HG02885 (cell line): ENCODE measurements around the gene GPX4.

ENCODE experiments used
- ATAC-seq: cut with Tn5 transposase; IDR thresholded peaks from one replicate; pipeline ENCODE4 v1.9.1; 2021; ENCODE audit warnings: mild to moderate bottlenecking; ENCODE audit not compliant: unreplicated experiment, poor library complexity

The GPX4 gene

GRCh38 chr19:1145635-1146411, 42.0 kb downstream of the GPX4 start:
- ATAC-seq: no peak

GRCh38 chr19:1146412-1146699, 42.6 kb downstream of the GPX4 start:
- ATAC-seq: no peak

GRCh38 chr19:1146858-1147780, 43.3 kb downstream of the GPX4 start:
- ATAC-seq: no peak

GRCh38 chr19:1147934-1148549, 44.2 kb downstream of the GPX4 start:
- no peak for ATAC-seq

GRCh38 chr19:1149259-1150045, 45.7 kb downstream of the GPX4 start:
- no peak for ATAC-seq

- no peak for ATAC-seq
Observed at GRCh38 chr19:1150333-1151036, 46.7 kb downstream of the GPX4 start.

- no peak for ATAC-seq
Observed at GRCh38 chr19:1151037-1151724, 47.4 kb downstream of the GPX4 start.

GRCh38 chr19:1151917-1152587, 48.3 kb downstream of the GPX4 start:
- no peak for ATAC-seq

- no peak for ATAC-seq
Observed at GRCh38 chr19:1153891-1154730, 50.3 kb downstream of the GPX4 start.

- no peak for ATAC-seq
Observed at GRCh38 chr19:1154731-1155351, 51.0 kb downstream of the GPX4 start.

- no peak for ATAC-seq
Observed at GRCh38 chr19:1155352-1156304, 51.8 kb downstream of the GPX4 start.
